Motor neuron (in vitro differentiated cells): ENCODE measurements around the gene DENND1A. TPM values are rescaled to one million over a fixed set of nuclear protein-coding genes. Genes with fewer than 3 reads are reported as not detected.

Experiments
- ATAC-seq, 8 experiments: fragments of 200-7000 bp; cut with Tn5 transposase; replicated peaks in 6 of 8; 2 replicates each; pipeline ENCODE4 v1.8.0; 2021; ENCODE audit warnings: mild to moderate bottlenecking in 8 of 8, moderate library complexity in 8 of 8
- H3K27ac ChIP-seq, 2 donors: fragments of 250-450 bp; sonication (Bioruptor Pico); 2 replicates each; pipeline ENCODE4 v1.9.0; 2021; ENCODE audit warnings: antibody characterized with exemption in 2 of 2, mild to moderate bottlenecking in 2 of 2, moderate library complexity in 1 of 2
- H3K4me1 ChIP-seq, 2 donors: fragments of 250-450 bp; sonication (Bioruptor Pico); replicated peaks in 1 of 2; 2 replicates each; pipeline ENCODE4 v1.6.1; 2021; ENCODE audit warnings: antibody characterized with exemption in 2 of 2, mild to moderate bottlenecking in 2 of 2, moderate library complexity in 1 of 2
- H3K4me3 ChIP-seq, 5 donors: fragments of 250-450 bp; sonication (Bioruptor Pico); 2 replicates each; pipeline ENCODE4 v1.9.0; 2021; ENCODE audit warnings: antibody characterized with exemption in 5 of 5, mild to moderate bottlenecking in 5 of 5, moderate library complexity in 4 of 5
- WGBS, 10 experiments: fragments of 450-650 bp; shearing (Covaris generic); methylation state at CpG; one replicate each; pipeline ENCODE4 v1.0.0; 2022; 5-methylcytosine and 5-hydroxymethylcytosine counted together
- in situ Hi-C, 9 experiments: fragments of 400-800 bp; cut with MboI; loops; one replicate each; pipeline ENCODE4 v1.15.0; 2021; ENCODE audit warnings: low sequenced_read_pairs in 9 of 9, low pct_unique_long_range_greater_than_20kb in 2 of 9; ENCODE audit not compliant: unreplicated experiment in 9 of 9
- total RNA-seq, 8 experiments: library from RNA; unstranded; fragments of 300-600 nt; gene quantifications; 2 replicates each; pipeline versions ENCODE4 v1.2.3 to v1.2.4, GENCODE V29; 2022

DENND1A gene
- total RNA-seq, 8 experiments from 2014 or later, result 9.2 to 27.8 (median 13.8) TPM

- 44 to 80% (median 55%) methylated on average over 1 to 8 of the region's 13 CpGs; no CpG with 5 or more reads in 4 of the 10 experiments for WGBS, 10 experiments
- peak overlapping the region; percentile 64 to 69 for H3K27ac ChIP-seq
- no peak overlapping the region for H3K4me3 ChIP-seq
- ATAC-seq, result peak in 2 of 8 experiments; percentile 13 to 18
- H3K4me1 ChIP-seq, result peaks cover 41 to 43% of the 10 kb centered on the region in 2 donors
- in situ Hi-C loops, result no loop called here
These were observed 460.6 kb downstream of the DENND1A start for GRCh38 chr9:123469282-123469681.

- Histone ChIP-seq H3K4me3 (no peak overlapping the region), H3K4me1 (peaks cover 36 to 37% of the 10 kb centered on the region in 2 donors), H3K27ac (peak overlapping the region in 1 of 2 donors; percentile 69)
- ATAC-seq, result no peak
- WGBS, 10 experiments, result 0 to 100% (median 79%) methylated on average over 1 to 5 of the region's 5 CpGs; no CpG with 5 or more reads in 2 of the 10 experiments
- in situ Hi-C loops, result no loop called here
These were observed 461.4 kb downstream of the DENND1A start for GRCh38 chr9:123468541-123468940.

DNA sequence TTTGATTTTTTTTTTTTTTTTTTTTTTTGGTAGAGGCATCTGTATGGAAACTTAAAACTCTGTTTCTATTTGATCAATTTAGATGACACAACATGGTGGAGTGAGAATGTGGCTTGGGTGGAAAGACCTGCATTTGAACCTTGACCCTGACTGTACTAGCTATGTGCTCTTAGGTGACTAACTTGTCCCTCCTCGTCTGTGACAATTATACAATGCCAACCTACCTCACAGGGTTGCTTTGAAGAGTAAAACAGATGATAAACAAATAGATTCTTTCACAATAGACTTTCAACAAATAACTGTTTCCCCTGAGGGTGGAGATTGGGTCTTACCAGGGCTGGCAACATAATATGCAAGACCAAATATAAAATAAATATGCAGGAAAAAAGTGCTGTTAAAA, 464.6 kb downstream of the DENND1A start:
- no peak overlapping the region for H3K4me3 ChIP-seq
- ATAC-seq, result peak in 1 of 8 experiments; percentile 27
- no peak overlapping the region for H3K27ac ChIP-seq
- peaks cover 15 to 20% of the 10 kb centered on the region in 2 donors for H3K4me1 ChIP-seq
- WGBS, 10 experiments, result 60 to 91% (median 71%) methylated on average over 1 of the region's 1 CpG; no CpG with 5 or more reads in 5 of the 10 experiments
- in situ Hi-C loops, result no loop called here

DNA sequence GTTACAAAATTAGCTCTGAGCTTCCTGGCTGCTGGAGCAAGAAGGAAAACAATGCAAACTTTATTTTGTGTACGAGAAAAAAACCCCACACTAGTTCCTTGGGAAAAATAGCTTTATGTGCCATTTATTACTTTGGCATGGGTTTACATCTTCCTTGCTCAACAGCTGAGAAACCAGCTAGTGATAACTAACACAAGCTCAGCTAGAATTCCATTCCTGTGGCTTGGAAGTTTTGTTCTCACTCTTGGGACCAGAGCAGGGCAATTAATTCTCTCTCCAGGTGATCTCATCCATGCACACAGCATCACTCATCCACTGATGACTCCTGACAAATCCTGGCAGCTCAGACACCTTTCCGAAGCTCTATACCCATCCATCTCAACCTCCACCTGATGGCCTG, 469.8 kb downstream of the DENND1A start:
- in situ Hi-C loops, result no loop called here
- ATAC-seq, result no peak
- Histone ChIP-seq H3K4me3 (no peak overlapping the region), H3K27ac (no peak overlapping the region), H3K4me1 (peaks cover 0 to 14% of the 10 kb centered on the region in 2 donors)
- 50 to 100% (median 92%) methylated on average over 1 to 2 of the region's 2 CpGs; no CpG with 5 or more reads in 3 of the 10 experiments for WGBS, 10 experiments

DNA sequence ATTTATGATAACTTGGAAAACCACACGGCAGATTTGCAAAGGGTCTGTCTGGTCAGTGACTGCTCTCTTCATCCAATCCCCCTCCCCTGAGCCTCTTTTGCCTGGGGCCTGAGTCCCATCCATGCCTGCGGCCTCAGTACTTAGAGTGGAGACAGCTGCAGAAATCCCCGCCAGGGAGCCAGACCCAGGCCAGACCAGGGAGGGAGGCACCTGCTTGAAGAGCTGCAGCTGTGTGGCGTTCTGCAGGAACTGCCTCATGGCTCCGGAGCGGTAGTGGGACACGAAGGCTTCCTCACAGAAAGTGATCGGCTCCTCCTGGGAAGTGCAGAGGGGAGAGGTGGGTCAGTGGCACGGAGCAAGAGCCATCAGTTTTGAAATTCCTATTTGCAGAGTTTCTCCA, 472.3 kb downstream of the DENND1A start:
- peak in 5 of 8 experiments; percentile 32 to 91 (median 70) for ATAC-seq
- H3K27ac ChIP-seq, result peak overlapping the region in 1 of 2 donors; percentile 3
- WGBS, 10 experiments, result 25 to 100% (median 42%) methylated on average over 1 to 6 of the region's 9 CpGs; no CpG with 5 or more reads in 5 of the 10 experiments
- H3K4me3 ChIP-seq, result no peak overlapping the region
- in situ Hi-C loops, result no loop called here
- H3K4me1 ChIP-seq, result peaks cover 5 to 14% of the 10 kb centered on the region in 2 donors

- no peak for ATAC-seq
- H3K4me3 ChIP-seq, result no peak overlapping the region
- in situ Hi-C loops, result no loop called here
- no peak overlapping the region for H3K27ac ChIP-seq
- 81 to 100% (median 100%) methylated on average over 1 to 3 of the region's 3 CpGs; no CpG with 5 or more reads in 4 of the 10 experiments for WGBS, 10 experiments
- peaks cover 7 to 20% of the 10 kb centered on the region in 2 donors for H3K4me1 ChIP-seq
These were observed 473.9 kb downstream of the DENND1A start for GRCh38 chr9:123456011-123456410.

DNA sequence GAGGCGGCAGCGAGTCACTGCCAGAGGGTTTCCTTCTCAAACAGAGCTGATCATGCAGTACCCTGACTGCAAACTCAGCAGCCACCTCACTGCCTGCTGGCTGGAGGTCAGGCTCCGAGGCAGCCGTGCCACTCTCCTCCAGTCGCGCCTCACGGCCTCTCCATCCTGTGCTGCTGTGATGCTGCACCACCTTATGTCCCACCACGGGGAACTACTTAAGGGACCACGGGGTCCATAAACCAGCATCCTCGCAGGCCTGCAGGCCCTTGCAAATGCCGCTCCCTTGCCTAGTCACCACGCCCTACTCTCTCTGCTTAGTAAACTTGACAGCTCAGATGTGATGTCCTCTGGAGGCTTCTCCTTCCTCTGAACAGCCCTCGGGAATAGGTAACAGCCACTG, 474.7 kb downstream of the DENND1A start:
- no peak overlapping the region for H3K4me3 ChIP-seq
- in situ Hi-C loops, result no loop called here
- no peak for ATAC-seq
- H3K27ac ChIP-seq, result no peak overlapping the region
- H3K4me1 ChIP-seq, result peaks cover 16 to 28% of the 10 kb centered on the region in 2 donors
- 78 to 100% (median 87%) methylated on average over 1 to 7 of the region's 13 CpGs; no CpG with 5 or more reads in 3 of the 10 experiments for whole genome bisulfite sequencing, 10 experiments

GRCh38 chr9:123454361-123454760, 475.6 kb downstream of the DENND1A start:
- Histone ChIP-seq H3K4me1 (peaks cover 22 to 37% of the 10 kb centered on the region in 2 donors), H3K4me3 (no peak overlapping the region), H3K27ac (no peak overlapping the region)
- 14 to 100% (median 92%) methylated on average over 1 to 3 of the region's 3 CpGs; no CpG with 5 or more reads in 5 of the 10 experiments for WGBS, 10 experiments
- in situ Hi-C loops, result no loop called here
- ATAC-seq, result no peak

- Histone ChIP-seq H3K4me3 (no peak overlapping the region), H3K4me1 (peaks cover 22 to 41% of the 10 kb centered on the region in 2 donors), H3K27ac (no peak overlapping the region)
- in situ Hi-C loops, result no loop called here
- peak in 2 of 8 experiments; percentile 31 to 67 for ATAC-seq
- 57 to 100% (median 70%) methylated on average over 1 to 5 of the region's 7 CpGs; no CpG with 5 or more reads in 3 of the 10 experiments for WGBS, 10 experiments
These were observed 476.1 kb downstream of the DENND1A start for GRCh38 chr9:123453831-123454321.

- ATAC-seq, result no peak
- Histone ChIP-seq H3K4me1 (peaks cover 27 to 48% of the 10 kb centered on the region in 2 donors), H3K27ac (no peak overlapping the region), H3K4me3 (no peak overlapping the region)
- in situ Hi-C loops, result no loop called here
- WGBS, 10 experiments, result 32 to 100% (median 90%) methylated on average over 1 to 12 of the region's 14 CpGs; no CpG with 5 or more reads in 1 of the 10 experiments
These were observed 476.8 kb downstream of the DENND1A start for GRCh38 chr9:123453076-123453667.

DNA sequence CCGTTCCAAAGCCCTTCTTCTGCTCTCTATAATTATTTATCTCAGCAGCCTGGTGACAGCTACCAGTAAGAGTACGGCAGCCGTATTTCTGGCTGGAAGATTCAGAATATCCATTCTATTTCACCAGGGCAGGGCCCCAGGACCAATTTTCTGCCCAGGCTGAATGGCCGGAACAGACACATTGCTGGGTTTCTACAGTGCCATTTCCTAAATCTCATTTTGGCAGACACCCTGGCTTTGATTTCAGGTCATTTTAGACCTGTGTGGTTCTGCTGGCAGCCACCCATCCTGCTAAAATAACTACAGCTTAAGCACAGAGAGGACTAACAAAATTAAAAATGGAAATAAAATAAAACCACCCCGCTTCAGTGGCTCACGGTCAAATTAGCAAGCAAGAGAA, 478.9 kb downstream of the DENND1A start:
- Histone ChIP-seq H3K4me3 (no peak overlapping the region), H3K4me1 (peaks cover 39 to 50% of the 10 kb centered on the region in 2 donors), H3K27ac (peak overlapping the region; percentile 14 to 24)
- WGBS, 10 experiments, result 59 to 100% (median 78%) methylated on average over 2 to 6 of the region's 6 CpGs; no CpG with 5 or more reads in 1 of the 10 experiments
- in situ Hi-C loops, result no loop called here
- ATAC-seq, result peak in 1 of 8 experiments; percentile 32

- H3K4me3 ChIP-seq, result no peak overlapping the region
- in situ Hi-C loops, result no loop called here
- peak in 5 of 8 experiments; percentile 8 to 76 (median 63) for ATAC-seq
- peak overlapping the region in 1 of 2 donors; percentile 35 for H3K27ac ChIP-seq
- 41 to 94% (median 63%) methylated on average over 1 to 9 of the region's 12 CpGs for WGBS, 10 experiments
- H3K4me1 ChIP-seq, result peaks cover 39 to 50% of the 10 kb centered on the region in 2 donors
These were observed 479.7 kb downstream of the DENND1A start for GRCh38 chr9:123450098-123450770.
